Natural killer cell (primary cell): ENCODE measurements around the gene CEACAM16. TPM values are rescaled to one million over a fixed set of nuclear protein-coding genes. Genes with fewer than 3 reads are reported as not detected.

Source experiments
- ATAC-seq, 3 donors: fragments of 150-1000 bp in 2 of 3; fragments of 200-7000 bp in 1 of 3; cut with Tn5 transposase; 1 replicate in 1 of 3; 2 replicates in 2 of 3; pipeline ENCODE4 v1.10.0; 2021; ENCODE audit warnings: mild to moderate bottlenecking in 2 of 3, moderate library complexity in 2 of 3
- DNase-seq, 2 donors: peaks; one replicate each; pipeline versions ENCODE4 v3.0.0 to v3.0.0-alpha.2; 2013 to 2021; ENCODE audit warnings: mixed read lengths in 1 of 2
- H3K27ac ChIP-seq: one replicate; pipeline ENCODE4 v1.5.1; 2013; ENCODE audit warnings: mild to moderate bottlenecking, low read length
- H3K27me3 ChIP-seq: one replicate; pipeline ENCODE4 v1.6.1; 2013; ENCODE audit warnings: low read length; ENCODE audit not compliant: control insufficient read depth, insufficient read depth
- H3K36me3 ChIP-seq: one replicate; pipeline ENCODE4 v1.6.1; 2013; ENCODE audit warnings: low read length; ENCODE audit not compliant: control insufficient read depth, insufficient read depth
- H3K4me1 ChIP-seq: one replicate; pipeline ENCODE4 v1.6.1; 2013; ENCODE audit warnings: low read length; ENCODE audit not compliant: control insufficient read depth, insufficient read depth
- H3K4me3 ChIP-seq: one replicate; pipeline ENCODE4 v1.5.1; 2013; ENCODE audit warnings: low read length
- H3K9me3 ChIP-seq: one replicate; pipeline ENCODE4 v1.6.1; 2013; ENCODE audit warnings: low read length; ENCODE audit not compliant: control insufficient read depth, insufficient read depth
- H3K27ac Mint-ChIP-seq, 2 donors: one replicate each; pipeline ENCODE4 v1.8.0; 2022; ENCODE audit warnings: mild to moderate bottlenecking in 2 of 2, mixed read lengths in 2 of 2, moderate library complexity in 1 of 2
- H3K27me3 Mint-ChIP-seq, 2 donors: one replicate each; pipeline ENCODE4 v1.8.0; 2022; ENCODE audit warnings: low read depth in 2 of 2, mixed read lengths in 2 of 2
- H3K36me3 Mint-ChIP-seq: one replicate; pipeline ENCODE4 v1.8.0; 2022; ENCODE audit warnings: mixed read lengths
- H3K4me1 Mint-ChIP-seq, 2 donors: one replicate each; pipeline ENCODE4 v1.8.0; 2022; ENCODE audit warnings: mixed read lengths in 2 of 2
- H3K4me3 Mint-ChIP-seq: one replicate; pipeline ENCODE4 v1.8.0; 2022; ENCODE audit warnings: mild to moderate bottlenecking, moderate library complexity, mixed read lengths
- H3K9me3 Mint-ChIP-seq, 2 donors: one replicate each; pipeline ENCODE4 v1.8.0; 2022; ENCODE audit warnings: mixed read lengths in 2 of 2
- CTCF ChIP-seq: fragments of 200-600 bp; IDR thresholded peaks from one replicate; pipeline ENCODE4 v1.8.0; 2022; ENCODE audit warnings: antibody characterized with exemption
- WGBS: methylation state at CpG from one replicate; pipeline ENCODE4 v1.1.7; 2013; ENCODE audit warnings: missing lambda C conversion rate; ENCODE audit not compliant: insufficient coverage; 5-methylcytosine and 5-hydroxymethylcytosine counted together
- intact Hi-C: fragments of 100-400 bp; cut with micrococcal nuclease; formaldehyde crosslinking; loops from one replicate; pipeline ENCODE4 v1.14.2; 2022
- total RNA-seq, 4 donors: library from RNA; stranded (reverse); fragments of 120-200 nt in 1 of 4; gene quantifications; one replicate each; pipeline versions ENCODE4 v1.2.3 to v1.2.4, GENCODE V29; 2013 to 2022

CEACAM16 gene
- total RNA-seq, 3 donors from 2014 or later (not counting 1 experiment from before 2014, with no cell fraction given) = not detected

- no peaks in the 10 kb centered on the region for H3K27me3 ChIP-seq
- Mint-ChIP-seq H3K4me1 (peaks cover 35 to 46% of the 10 kb centered on the region in 2 donors), H3K36me3 (no peaks in the 10 kb centered on the region), H3K4me3 (peak overlapping the region; percentile 57), H3K27ac (peak overlapping the region; percentile 21 to 88), H3K27me3 (no peaks in the 10 kb centered on the region), H3K9me3 (no peaks in the 10 kb centered on the region)
- H3K4me3 ChIP-seq = no peak overlapping the region
- H3K27ac ChIP-seq = no peak overlapping the region
- no peak for TF ChIP-seq CTCF
- peaks cover 62% of the 10 kb centered on the region for H3K4me1 ChIP-seq
- 96% methylated on average over 68 of the region's 68 CpGs for WGBS
- intact Hi-C loops = no loop called here
- no peaks in the 10 kb centered on the region for H3K9me3 ChIP-seq
- DNase-seq (peak in 1 of 2 donors; percentile 15), ATAC-seq (no peak)
- peaks cover 26% of the 10 kb centered on the region for H3K36me3 ChIP-seq
Measured at GRCh38 chr19:44757735-44758505, 59.0 kb downstream of the CEACAM16 start.

GRCh38 chr19:44758596-44758995, 59.6 kb downstream of the CEACAM16 start:
- Histone ChIP-seq H3K36me3 (peaks cover 26% of the 10 kb centered on the region), H3K4me3 (no peak overlapping the region), H3K27me3 (no peaks in the 10 kb centered on the region), H3K9me3 (no peaks in the 10 kb centered on the region), H3K4me1 (peaks cover 58% of the 10 kb centered on the region), H3K27ac (no peak overlapping the region)
- TF ChIP-seq CTCF = no peak
- Mint-ChIP-seq H3K36me3 (no peaks in the 10 kb centered on the region), H3K4me1 (peaks cover 31 to 39% of the 10 kb centered on the region in 2 donors), H3K27ac (peak overlapping the region; percentile 21 to 88), H3K27me3 (no peaks in the 10 kb centered on the region), H3K4me3 (peak overlapping the region; percentile 53), H3K9me3 (no peaks in the 10 kb centered on the region)
- intact Hi-C loops = no loop called here
- 94% methylated on average over 9 of the region's 9 CpGs for WGBS
- DNase-seq (no peak), ATAC-seq (no peak)

DNA sequence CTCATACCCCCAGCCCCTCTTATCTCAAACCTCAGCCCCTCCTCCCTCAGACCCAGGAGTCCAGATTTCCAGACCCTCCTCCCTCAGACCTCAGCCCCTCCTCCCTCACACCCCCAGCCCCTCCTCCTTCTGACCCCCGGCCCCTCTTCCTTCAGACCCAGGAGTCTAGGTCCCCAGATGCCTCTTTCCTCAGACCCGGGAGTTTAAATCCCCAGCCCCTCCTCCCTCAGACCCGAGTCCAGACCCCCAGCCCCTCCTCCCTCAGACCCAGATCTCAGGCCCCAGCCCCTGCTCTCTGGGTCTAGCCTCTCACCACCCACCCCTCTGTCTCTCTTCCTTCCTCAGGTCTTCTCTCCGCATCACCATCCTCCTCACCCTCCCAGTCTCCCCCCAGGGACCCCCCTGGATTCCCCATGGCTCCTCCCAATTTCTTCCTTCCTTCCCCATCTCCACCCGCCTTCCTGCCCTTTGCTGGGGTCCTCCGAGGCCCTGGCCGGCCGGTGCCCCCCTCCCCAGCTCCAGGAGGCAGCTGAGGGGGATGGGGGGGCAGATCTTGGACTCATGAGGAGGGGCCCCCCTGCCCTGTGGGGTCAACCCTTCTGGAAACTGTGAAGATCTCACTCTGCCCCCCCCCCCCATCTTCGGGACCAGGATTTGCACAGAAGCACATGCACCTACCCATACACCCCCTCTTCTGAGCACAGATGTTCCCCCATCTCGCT, 60.3 kb downstream of the CEACAM16 start:
- ATAC-seq (no peak), DNase-seq (no peak)
- H3K27me3 Mint-ChIP-seq = no peaks in the 10 kb centered on the region
- H3K27me3 ChIP-seq = no peaks in the 10 kb centered on the region
- no peaks in the 10 kb centered on the region for H3K9me3 Mint-ChIP-seq
- H3K27ac ChIP-seq = no peak overlapping the region
- H3K9me3 ChIP-seq = no peaks in the 10 kb centered on the region
- intact Hi-C loops = no loop called here
- 84% methylated on average over 5 of the region's 10 CpGs for WGBS
- TF ChIP-seq CTCF = no peak
- H3K4me3 ChIP-seq = no peak overlapping the region
- H3K27ac Mint-ChIP-seq = peak overlapping the region; percentile 85 to 88
- H3K4me1 Mint-ChIP-seq = peaks cover 26 to 33% of the 10 kb centered on the region in 2 donors
- H3K36me3 ChIP-seq = peaks cover 26% of the 10 kb centered on the region
- H3K4me1 ChIP-seq = peaks cover 52% of the 10 kb centered on the region
- H3K4me3 Mint-ChIP-seq = no peak overlapping the region
- H3K36me3 Mint-ChIP-seq = no peaks in the 10 kb centered on the region

Other genes starting within 250 kb of the CEACAM16 start
- gene ZNF180, start 198.6 kb upstream of the CEACAM16 start, total RNA-seq = 1 to 10 TPM; 6.0 to 8.7 (median 8.0) TPM
- gene CEACAM20, start 169.5 kb upstream of the CEACAM16 start, total RNA-seq = not detected
- not detected for gene IGSF23, start 85.6 kb upstream of the CEACAM16 start, total RNA-seq
- 10 to 100 TPM in 1 of 3 donors, 1 to 10 TPM in 2; 6.6 to 12.6 (median 7.9) TPM for gene PVR, start 55.2 kb upstream of the CEACAM16 start, total RNA-seq
- 1 to 10 TPM; 2.6 to 4.1 (median 2.7) TPM for gene CEACAM19, start 27.7 kb upstream of the CEACAM16 start, total RNA-seq
- 100 to 1,000 TPM; 152 to 199 (median 164) TPM for gene BCL3, start 49.6 kb downstream of the CEACAM16 start, total RNA-seq
- gene CBLC, start 78.7 kb downstream of the CEACAM16 start, total RNA-seq = not detected
- gene BCAM, start 110.0 kb downstream of the CEACAM16 start, total RNA-seq = not detected
- gene NECTIN2, start 147.1 kb downstream of the CEACAM16 start, total RNA-seq = 10 to 100 TPM in 1 of 3 donors, 1 to 10 TPM in 2; 1.6 to 10.3 (median 2.7) TPM
- gene TOMM40, start 192.1 kb downstream of the CEACAM16 start, total RNA-seq = 10 to 100 TPM; 22.4 to 29.1 (median 23.5) TPM
- 1 to 10 TPM in 2 of 3 donors, under 1 TPM in 1; 0.45 to 2.7 (median 1.3) TPM for gene APOE, start 206.6 kb downstream of the CEACAM16 start, total RNA-seq
- gene APOC1, start 215.5 kb downstream of the CEACAM16 start, total RNA-seq = not detected
- not detected for gene APOC4, start 243.1 kb downstream of the CEACAM16 start, total RNA-seq
- gene APOC2, start 246.9 kb downstream of the CEACAM16 start, total RNA-seq = not detected